Measurements from ENCODE around the gene ACSS2.
A peak's percentile ranks its signal among the peaks of the same experiment; 100 is the strongest.
"Not testable (repeated sequence)": the region's sequence is repeated elsewhere in the genome, so short reads cannot be mapped to it uniquely, and the experiment has no call there.

ACSS2 gene

GRCh38 chr20:34874094-34874654 is 2.2 kb upstream of the ACSS2 start:
- peak; percentile 77 for DNase-seq

- peak; percentile 94 for DNase-seq
Measured at GRCh38 chr20:34875642-34876405, 588 bp upstream of the ACSS2 start.

GRCh38 chr20:34880215-34880850 is 3.9 kb downstream of the ACSS2 start:
- no peak for DNase-seq

- not testable (repeated sequence) for DNase-seq
Measured at GRCh38 chr20:34880971-34881370, 4.6 kb downstream of the ACSS2 start.

GRCh38 chr20:34881689-34882088 is 5.3 kb downstream of the ACSS2 start:
- no peak for DNase-seq

GRCh38 chr20:34883087-34883688 is 6.8 kb downstream of the ACSS2 start:
- DNase-seq = no peak

GRCh38 chr20:34883809-34884208 is 7.4 kb downstream of the ACSS2 start:
- no peak for DNase-seq

GRCh38 chr20:34884260-34884659 is 7.8 kb downstream of the ACSS2 start:
- no peak for DNase-seq

- DNase-seq = no peak
Measured at GRCh38 chr20:34886122-34886521, 9.7 kb downstream of the ACSS2 start.

GRCh38 chr20:34887023-34887422 is 10.6 kb downstream of the ACSS2 start:
- DNase-seq = no peak

GRCh38 chr20:34888468-34888867 is 12.1 kb downstream of the ACSS2 start:
- no peak for DNase-seq

GRCh38 chr20:34891166-34892062 is 15.0 kb downstream of the ACSS2 start:
- DNase-seq = no peak

- no peak for DNase-seq
Measured at GRCh38 chr20:34892671-34893070, 16.3 kb downstream of the ACSS2 start.

- no peak for DNase-seq
Measured at GRCh38 chr20:34894723-34895122, 18.3 kb downstream of the ACSS2 start.

GRCh38 chr20:34895465-34895864 is 19.1 kb downstream of the ACSS2 start:
- DNase-seq = no peak

GRCh38 chr20:34896086-34896621 is 19.7 kb downstream of the ACSS2 start:
- DNase-seq = no peak

GRCh38 chr20:34898129-34898528 is 21.7 kb downstream of the ACSS2 start:
- not testable (repeated sequence) for DNase-seq

GRCh38 chr20:34898731-34899130 is 22.3 kb downstream of the ACSS2 start:
- DNase-seq = not testable (repeated sequence)

GRCh38 chr20:34904202-34904621 is 27.8 kb downstream of the ACSS2 start:
- DNase-seq = no peak

- DNase-seq = peak; percentile 66
Measured at GRCh38 chr20:34907616-34908469, 31.4 kb downstream of the ACSS2 start.

- no peak for DNase-seq
Measured at GRCh38 chr20:34915131-34915530, 38.7 kb downstream of the ACSS2 start.
